Measurements from ENCODE around the gene SLC35A3.

Gene SLC35A3

DNA sequence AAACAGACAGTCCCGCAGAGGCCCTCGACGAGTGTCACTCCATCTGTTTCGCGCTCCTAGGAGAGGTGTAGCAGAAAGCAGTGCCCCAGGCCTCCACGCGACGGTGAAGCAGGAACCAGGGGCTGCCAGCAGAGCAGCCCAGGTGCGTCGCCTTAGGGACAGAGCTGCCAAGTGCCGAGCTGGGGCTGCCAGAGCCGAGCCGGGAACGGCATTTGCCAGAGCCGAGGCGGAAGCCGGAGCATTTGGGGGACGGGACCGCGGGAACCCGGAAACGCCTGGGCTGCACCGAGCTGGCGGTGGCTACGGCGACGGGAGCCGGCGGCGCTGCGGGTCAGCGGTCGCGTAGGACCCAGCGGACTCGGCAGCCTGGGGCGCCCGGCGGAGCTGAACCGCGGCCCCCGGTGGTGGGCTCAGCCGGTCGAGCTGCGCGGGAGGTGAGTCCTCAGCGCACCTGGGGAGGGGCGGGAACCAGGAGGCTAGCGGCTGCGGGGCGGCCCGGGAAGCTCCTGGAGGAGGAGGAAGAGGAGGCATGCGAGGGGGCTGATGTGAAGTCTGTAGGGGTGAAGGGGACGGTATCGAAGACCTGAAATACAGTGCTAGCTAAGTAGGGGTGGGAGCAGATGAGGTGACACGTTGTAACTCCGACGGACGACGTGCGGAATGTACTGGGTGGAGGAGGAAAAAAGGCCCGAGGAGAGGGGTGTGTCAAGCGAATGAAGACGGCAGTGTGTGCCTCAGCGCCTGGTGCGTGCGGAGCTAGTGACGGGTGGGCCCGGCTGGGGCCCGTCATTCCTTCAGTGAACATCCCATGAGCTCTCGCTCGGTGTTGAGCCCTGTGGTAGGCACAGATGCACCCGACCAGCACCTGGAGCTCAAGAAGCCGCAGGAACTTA, at the start of gene SLC35A3:
Gene SLC35A3 (plus strand): TSS at position 268 of the 893 bp plus-strand sequence. CDS start 23,559 bp downstream, outside the sequence.
- Histone ChIP-seq H3K27ac (ENCODE audit: low read depth, low read length) (peak within 1 kb of the TSS; percentile 51), H3K4me3 (ENCODE audit: low read depth in 1 of 5, low read length in 5 of 5) (peak within 1 kb of the TSS; percentile 92 to 99 (median 97)), H3K4me1 (ENCODE audit: control insufficient read depth in 5 of 5, insufficient read depth in 5 of 5, low read length in 5 of 5) (peaks cover 0 to 18% (median 16%) of the 10 kb centered on the region in 5 donors), H3K27me3 (ENCODE audit: control insufficient read depth in 5 of 5, insufficient read depth in 4 of 5, low read length in 5 of 5) (no peaks in the 10 kb centered on the region), H3K9me3 (ENCODE audit: control insufficient read depth in 5 of 5, low read length in 5 of 5) (no peaks in the 10 kb centered on the region), H3K9ac (ENCODE audit: low read length in 5 of 5) (peak within 1 kb of the TSS; percentile 82 to 93 (median 89)), H3K36me3 (ENCODE audit: control insufficient read depth in 5 of 5, insufficient read depth in 5 of 5, low read length in 5 of 5) (peaks cover 0 to 3% (median 2%) of the 10 kb centered on the region in 5 donors)

GRCh38 chr1:99934801-99935200, 35.0 kb upstream of the SLC35A3 start:
- no peaks in the 10 kb centered on the region for H3K27me3 ChIP-seq (ENCODE audit: control insufficient read depth in 5 of 5, insufficient read depth in 4 of 5, low read length in 5 of 5)
- no peaks in the 10 kb centered on the region for H3K9me3 ChIP-seq (ENCODE audit: control insufficient read depth in 5 of 5, low read length in 5 of 5)
- H3K36me3 ChIP-seq (ENCODE audit: control insufficient read depth in 5 of 5, insufficient read depth in 5 of 5, low read length in 5 of 5), result no peaks in the 10 kb centered on the region
- no peaks in the 10 kb centered on the region for H3K4me1 ChIP-seq (ENCODE audit: control insufficient read depth in 5 of 5, insufficient read depth in 5 of 5, low read length in 5 of 5)
- no peak overlapping the region for H3K4me3 ChIP-seq (ENCODE audit: low read depth in 1 of 5, low read length in 5 of 5)
- H3K9ac ChIP-seq (ENCODE audit: low read length in 5 of 5), result no peak overlapping the region
- H3K27ac ChIP-seq (ENCODE audit: low read depth, low read length), result no peak overlapping the region

DNA sequence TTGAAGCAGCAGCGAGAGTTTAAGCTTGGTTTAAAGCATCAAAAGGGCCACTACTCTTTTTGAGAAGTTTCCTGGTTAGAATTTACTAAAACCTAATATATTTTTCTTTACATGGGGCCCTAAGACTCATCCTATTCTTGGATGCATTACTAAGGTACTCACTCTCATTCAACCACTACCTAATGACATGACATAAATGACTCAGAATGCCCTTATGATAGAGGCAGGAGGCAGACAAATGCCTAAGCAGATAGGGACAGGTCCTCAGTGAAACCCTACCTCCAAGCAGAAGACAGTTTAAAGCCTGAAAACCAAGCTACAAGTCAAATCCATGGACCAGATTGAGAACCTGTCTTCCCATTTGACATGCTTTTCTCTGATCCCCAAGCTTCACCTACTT, 34.3 kb upstream of the SLC35A3 start:
- H3K27me3 ChIP-seq (ENCODE audit: control insufficient read depth in 5 of 5, insufficient read depth in 4 of 5, low read length in 5 of 5), result no peaks in the 10 kb centered on the region
- H3K36me3 ChIP-seq (ENCODE audit: control insufficient read depth in 5 of 5, insufficient read depth in 5 of 5, low read length in 5 of 5), result no peaks in the 10 kb centered on the region
- no peaks in the 10 kb centered on the region for H3K4me1 ChIP-seq (ENCODE audit: control insufficient read depth in 5 of 5, insufficient read depth in 5 of 5, low read length in 5 of 5)
- H3K9ac ChIP-seq (ENCODE audit: low read length in 5 of 5), result no peak overlapping the region
- no peak overlapping the region for H3K27ac ChIP-seq (ENCODE audit: low read depth, low read length)
- H3K4me3 ChIP-seq (ENCODE audit: low read depth in 1 of 5, low read length in 5 of 5), result no peak overlapping the region
- H3K9me3 ChIP-seq (ENCODE audit: control insufficient read depth in 5 of 5, low read length in 5 of 5), result no peaks in the 10 kb centered on the region

DNA sequence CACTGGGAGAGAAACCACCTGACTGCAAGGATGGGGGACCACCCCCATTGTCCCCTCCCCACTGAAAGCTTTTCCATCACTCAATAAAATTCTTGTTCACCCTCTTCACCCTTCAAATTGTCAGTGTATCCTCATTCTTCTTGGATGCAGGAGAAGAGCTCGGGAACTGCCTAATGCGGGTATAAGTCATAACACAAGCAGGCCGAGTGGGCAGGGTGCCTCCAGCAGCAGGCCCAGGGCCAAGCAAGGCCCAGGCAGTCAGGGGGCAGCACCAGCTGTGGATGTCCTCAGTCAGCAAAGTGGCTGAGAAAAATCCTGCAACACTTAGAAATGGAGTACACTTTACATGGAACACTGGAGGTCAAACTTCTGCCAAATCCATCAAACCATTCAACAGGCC, 33.7 kb upstream of the SLC35A3 start:
- Histone ChIP-seq H3K27ac (ENCODE audit: low read depth, low read length) (no peak overlapping the region), H3K36me3 (ENCODE audit: control insufficient read depth in 5 of 5, insufficient read depth in 5 of 5, low read length in 5 of 5) (no peaks in the 10 kb centered on the region), H3K9me3 (ENCODE audit: control insufficient read depth in 5 of 5, low read length in 5 of 5) (no peaks in the 10 kb centered on the region), H3K4me3 (ENCODE audit: low read depth in 1 of 5, low read length in 5 of 5) (no peak overlapping the region), H3K4me1 (ENCODE audit: control insufficient read depth in 5 of 5, insufficient read depth in 5 of 5, low read length in 5 of 5) (no peaks in the 10 kb centered on the region), H3K9ac (ENCODE audit: low read length in 5 of 5) (no peak overlapping the region), H3K27me3 (ENCODE audit: control insufficient read depth in 5 of 5, insufficient read depth in 4 of 5, low read length in 5 of 5) (no peaks in the 10 kb centered on the region)

GRCh38 chr1:99942723-99943122, 27.1 kb upstream of the SLC35A3 start:
- Histone ChIP-seq H3K9me3 (ENCODE audit: control insufficient read depth in 5 of 5, low read length in 5 of 5) (no peaks in the 10 kb centered on the region), H3K36me3 (ENCODE audit: control insufficient read depth in 5 of 5, insufficient read depth in 5 of 5, low read length in 5 of 5) (no peaks in the 10 kb centered on the region), H3K9ac (ENCODE audit: low read length in 5 of 5) (no peak overlapping the region), H3K27me3 (ENCODE audit: control insufficient read depth in 5 of 5, insufficient read depth in 4 of 5, low read length in 5 of 5) (no peaks in the 10 kb centered on the region), H3K27ac (ENCODE audit: low read depth, low read length) (no peak overlapping the region), H3K4me1 (ENCODE audit: control insufficient read depth in 5 of 5, insufficient read depth in 5 of 5, low read length in 5 of 5) (peaks cover 0 to 16% (median 14%) of the 10 kb centered on the region in 5 donors), H3K4me3 (ENCODE audit: low read depth in 1 of 5, low read length in 5 of 5) (peak overlapping the region in 1 of 5 donors; percentile 32)

- H3K4me3 ChIP-seq (ENCODE audit: low read depth in 1 of 5, low read length in 5 of 5), result peak overlapping the region in 3 of 5 donors; percentile 2 to 32 (median 28)
- no peak overlapping the region for H3K27ac ChIP-seq (ENCODE audit: low read depth, low read length)
- H3K9me3 ChIP-seq (ENCODE audit: control insufficient read depth in 5 of 5, low read length in 5 of 5), result no peaks in the 10 kb centered on the region
- no peaks in the 10 kb centered on the region for H3K36me3 ChIP-seq (ENCODE audit: control insufficient read depth in 5 of 5, insufficient read depth in 5 of 5, low read length in 5 of 5)
- H3K27me3 ChIP-seq (ENCODE audit: control insufficient read depth in 5 of 5, insufficient read depth in 4 of 5, low read length in 5 of 5), result no peaks in the 10 kb centered on the region
- H3K4me1 ChIP-seq (ENCODE audit: control insufficient read depth in 5 of 5, insufficient read depth in 5 of 5, low read length in 5 of 5), result peaks cover 0 to 16% (median 14%) of the 10 kb centered on the region in 5 donors
- H3K9ac ChIP-seq (ENCODE audit: low read length in 5 of 5), result no peak overlapping the region
Measured at GRCh38 chr1:99943223-99943794, 26.5 kb upstream of the SLC35A3 start.

DNA sequence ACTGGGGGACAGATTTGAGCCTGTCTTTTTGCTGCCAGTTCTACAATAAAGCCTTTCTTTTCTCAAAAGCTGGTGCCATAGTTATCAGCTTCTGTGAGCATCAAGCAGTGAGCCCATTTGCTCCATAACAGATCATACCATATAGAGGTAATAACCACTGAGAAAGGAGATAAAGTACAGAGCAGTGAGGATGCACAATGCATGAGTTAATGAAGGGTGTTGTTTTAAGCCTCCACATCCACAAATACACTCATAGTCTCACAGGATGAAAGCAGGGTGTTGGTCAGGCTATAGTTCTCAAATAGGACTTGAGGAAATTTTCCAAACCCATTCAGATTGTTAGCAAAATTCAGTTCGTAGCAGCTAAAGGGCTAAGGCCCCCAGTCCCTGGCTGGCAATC, 25.6 kb upstream of the SLC35A3 start:
- no peak overlapping the region for H3K27ac ChIP-seq (ENCODE audit: low read depth, low read length)

GRCh38 chr1:99945174-99945573, 24.6 kb upstream of the SLC35A3 start:
- H3K9me3 ChIP-seq (ENCODE audit: control insufficient read depth in 5 of 5, low read length in 5 of 5), result no peaks in the 10 kb centered on the region
- no peak overlapping the region for H3K9ac ChIP-seq (ENCODE audit: low read length in 5 of 5)
- no peaks in the 10 kb centered on the region for H3K36me3 ChIP-seq (ENCODE audit: control insufficient read depth in 5 of 5, insufficient read depth in 5 of 5, low read length in 5 of 5)
- H3K4me1 ChIP-seq (ENCODE audit: control insufficient read depth in 5 of 5, insufficient read depth in 5 of 5, low read length in 5 of 5), result peaks cover 0 to 16% (median 14%) of the 10 kb centered on the region in 5 donors
- no peak overlapping the region for H3K27ac ChIP-seq (ENCODE audit: low read depth, low read length)
- H3K27me3 ChIP-seq (ENCODE audit: control insufficient read depth in 5 of 5, insufficient read depth in 4 of 5, low read length in 5 of 5), result no peaks in the 10 kb centered on the region
- no peak overlapping the region for H3K4me3 ChIP-seq (ENCODE audit: low read depth in 1 of 5, low read length in 5 of 5)

More for the DNA sequence above, 25.6 kb upstream of the SLC35A3 start:
- no peak overlapping the region for H3K4me3 ChIP-seq (ENCODE audit: low read depth in 1 of 5, low read length in 5 of 5)
- H3K9ac ChIP-seq (ENCODE audit: low read length in 5 of 5), result no peak overlapping the region
- no peaks in the 10 kb centered on the region for H3K36me3 ChIP-seq (ENCODE audit: control insufficient read depth in 5 of 5, insufficient read depth in 5 of 5, low read length in 5 of 5)
- no peaks in the 10 kb centered on the region for H3K9me3 ChIP-seq (ENCODE audit: control insufficient read depth in 5 of 5, low read length in 5 of 5)
- no peaks in the 10 kb centered on the region for H3K27me3 ChIP-seq (ENCODE audit: control insufficient read depth in 5 of 5, insufficient read depth in 4 of 5, low read length in 5 of 5)
- peaks cover 0 to 16% (median 14%) of the 10 kb centered on the region in 5 donors for H3K4me1 ChIP-seq (ENCODE audit: control insufficient read depth in 5 of 5, insufficient read depth in 5 of 5, low read length in 5 of 5)

DNA sequence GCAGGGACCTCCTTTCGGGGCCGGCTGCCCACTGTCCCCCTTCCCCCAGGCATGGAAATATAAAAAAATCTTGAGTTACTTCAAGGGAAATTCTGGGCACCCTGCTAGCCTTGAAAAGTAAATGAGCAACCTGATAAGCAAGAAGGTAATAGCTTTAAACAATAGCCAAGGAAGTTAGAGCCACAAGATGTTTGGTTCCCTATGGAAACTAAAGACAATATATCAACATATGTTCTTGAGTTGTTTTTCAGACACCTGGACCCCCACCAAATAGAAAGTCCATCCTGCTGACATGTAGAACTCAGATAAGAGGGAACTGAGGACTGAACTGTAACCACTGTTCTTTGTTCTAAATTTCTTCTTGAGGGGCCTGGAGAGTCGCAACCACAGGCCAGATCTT, 19.3 kb upstream of the SLC35A3 start:
- Histone ChIP-seq H3K9ac (ENCODE audit: low read length in 5 of 5) (no peak overlapping the region), H3K9me3 (ENCODE audit: control insufficient read depth in 5 of 5, low read length in 5 of 5) (peaks cover 0 to 6% (median 0%) of the 10 kb centered on the region in 5 donors), H3K36me3 (ENCODE audit: control insufficient read depth in 5 of 5, insufficient read depth in 5 of 5, low read length in 5 of 5) (no peaks in the 10 kb centered on the region), H3K4me3 (ENCODE audit: low read depth in 1 of 5, low read length in 5 of 5) (no peak overlapping the region), H3K27me3 (ENCODE audit: control insufficient read depth in 5 of 5, insufficient read depth in 4 of 5, low read length in 5 of 5) (no peaks in the 10 kb centered on the region), H3K4me1 (ENCODE audit: control insufficient read depth in 5 of 5, insufficient read depth in 5 of 5, low read length in 5 of 5) (no peaks in the 10 kb centered on the region), H3K27ac (ENCODE audit: low read depth, low read length) (no peak overlapping the region)

GRCh38 chr1:99952522-99952921, 17.3 kb upstream of the SLC35A3 start:
- H3K9ac ChIP-seq (ENCODE audit: low read length in 5 of 5), result no peak overlapping the region
- no peaks in the 10 kb centered on the region for H3K27me3 ChIP-seq (ENCODE audit: control insufficient read depth in 5 of 5, insufficient read depth in 4 of 5, low read length in 5 of 5)
- no peaks in the 10 kb centered on the region for H3K36me3 ChIP-seq (ENCODE audit: control insufficient read depth in 5 of 5, insufficient read depth in 5 of 5, low read length in 5 of 5)
- H3K4me1 ChIP-seq (ENCODE audit: control insufficient read depth in 5 of 5, insufficient read depth in 5 of 5, low read length in 5 of 5), result peaks cover 0 to 5% (median 0%) of the 10 kb centered on the region in 5 donors
- peaks cover 0 to 6% (median 0%) of the 10 kb centered on the region in 5 donors for H3K9me3 ChIP-seq (ENCODE audit: control insufficient read depth in 5 of 5, low read length in 5 of 5)
- H3K27ac ChIP-seq (ENCODE audit: low read depth, low read length), result no peak overlapping the region
- no peak overlapping the region for H3K4me3 ChIP-seq (ENCODE audit: low read depth in 1 of 5, low read length in 5 of 5)
